GM19467 (cell line): Measurements from ENCODE around the gene ARHGEF17.

Experiments
- ATAC-seq: cut with Tn5 transposase; IDR thresholded peaks from one replicate; pipeline ENCODE4 v1.9.1; 2021; ENCODE audit warnings: mild to moderate bottlenecking, moderate library complexity; ENCODE audit not compliant: unreplicated experiment

Gene ARHGEF17

GRCh38 chr11:73350908-73351636, 43.0 kb downstream of the ARHGEF17 start:
- ATAC-seq, result no peak

GRCh38 chr11:73353422-73353821, 45.3 kb downstream of the ARHGEF17 start:
- no peak for ATAC-seq

GRCh38 chr11:73355109-73355508, 47.0 kb downstream of the ARHGEF17 start:
- ATAC-seq, result no peak

- ATAC-seq, result no peak
These were observed 49.1 kb downstream of the ARHGEF17 start for GRCh38 chr11:73356979-73357860.

- no peak for ATAC-seq
These were observed 50.0 kb downstream of the ARHGEF17 start for GRCh38 chr11:73358071-73358470.

GRCh38 chr11:73359341-73359740, 51.3 kb downstream of the ARHGEF17 start:
- ATAC-seq, result no peak

GRCh38 chr11:73359930-73360742, 52.1 kb downstream of the ARHGEF17 start:
- no peak for ATAC-seq

- ATAC-seq, result no peak
These were observed 52.8 kb downstream of the ARHGEF17 start for GRCh38 chr11:73360743-73361369.

- no peak for ATAC-seq
These were observed 54.1 kb downstream of the ARHGEF17 start for GRCh38 chr11:73361953-73362776.

GRCh38 chr11:73363147-73363546, 55.1 kb downstream of the ARHGEF17 start:
- no peak for ATAC-seq

- no peak for ATAC-seq
These were observed 57.5 kb downstream of the ARHGEF17 start for GRCh38 chr11:73365352-73366264.

- no peak for ATAC-seq
These were observed 58.2 kb downstream of the ARHGEF17 start for GRCh38 chr11:73366265-73366610.

GRCh38 chr11:73366953-73367352, 58.9 kb downstream of the ARHGEF17 start:
- no peak for ATAC-seq

- ATAC-seq, result no peak
These were observed 59.5 kb downstream of the ARHGEF17 start for GRCh38 chr11:73367482-73368024.

GRCh38 chr11:73372375-73372993, 64.4 kb downstream of the ARHGEF17 start:
- no peak for ATAC-seq

GRCh38 chr11:73374151-73374550, 66.1 kb downstream of the ARHGEF17 start:
- no peak for ATAC-seq

- ATAC-seq, result no peak
These were observed 67.7 kb downstream of the ARHGEF17 start for GRCh38 chr11:73375830-73376159.

- ATAC-seq, result peak; percentile 77
These were observed 68.2 kb downstream of the ARHGEF17 start, which contains the start of gene RELT for GRCh38 chr11:73376160-73376802. Gene RELT (plus strand): TSS chr11:73376399. CDS start chr11:73389137, 12,738 bp downstream.
